MCF 10A (cell line): ENCODE measurements around the gene PKN1. TPM values are rescaled to one million over a fixed set of nuclear protein-coding genes. Genes with fewer than 3 reads are reported as not detected.

Source experiments
- BruUV-seq: library from RNA; stranded (reverse); fragments of 400-500 nt; replicated peaks from 2 replicates; lab custom pipeline; 2021; lab: Mats Ljungman, UMichigan
- CTCF ChIA-PET: fragments of 300-600 bp; sonication (Branson Sonifier 250); formaldehyde crosslinking; extraction: SDS; loops from one replicate; lab custom pipeline; 2021; ENCODE audit warnings: antibody characterized with exemption, inconsistent platforms; lab: Yijun Ruan, JAX
- POLR2A ChIA-PET: fragments of 300-600, 350-650 bp; sonication (Branson Sonifier 250); formaldehyde crosslinking; extraction: SDS; loops from one replicate; lab custom pipeline; 2020; ENCODE audit warnings: antibody characterized with exemption, inconsistent platforms; lab: Yijun Ruan, JAX
- DNase-seq: peaks from one replicate; pipeline ENCODE4 v3.0.0-alpha.2; 2018; ENCODE audit not compliant: unreplicated experiment
- H3K27ac Mint-ChIP-seq: one replicate; pipeline ENCODE4 v1.8.0; 2022; ENCODE audit warnings: mild to moderate bottlenecking, low read depth, mixed read lengths; ENCODE audit not compliant: unreplicated experiment
- H3K27me3 Mint-ChIP-seq: one replicate; pipeline ENCODE4 v1.8.0; 2022; ENCODE audit warnings: mixed read lengths; ENCODE audit not compliant: insufficient read depth, unreplicated experiment
- H3K36me3 Mint-ChIP-seq: one replicate; pipeline ENCODE4 v1.8.0; 2022; ENCODE audit warnings: mild to moderate bottlenecking, moderate library complexity, mixed read lengths; ENCODE audit not compliant: insufficient read depth, unreplicated experiment
- H3K4me1 Mint-ChIP-seq: one replicate; pipeline ENCODE4 v1.8.0; 2022; ENCODE audit warnings: mixed read lengths; ENCODE audit not compliant: insufficient read depth, unreplicated experiment
- H3K4me3 Mint-ChIP-seq: one replicate; pipeline ENCODE4 v1.8.0; 2022; ENCODE audit warnings: mild to moderate bottlenecking, moderate library complexity, mixed read lengths; ENCODE audit not compliant: unreplicated experiment
- H3K9me3 Mint-ChIP-seq: one replicate; pipeline ENCODE4 v1.8.0; 2022; ENCODE audit warnings: mixed read lengths; ENCODE audit not compliant: unreplicated experiment
- intact Hi-C: fragments of 100-400 bp; cut with micrococcal nuclease; formaldehyde crosslinking; loops from 2 replicates; pipeline ENCODE4 v1.14.1; 2022
- total RNA-seq: library from RNA; stranded (reverse); gene quantifications from 2 replicates; pipeline ENCODE4 v1.2.3, GENCODE V29; 2022
- TF ChIP-seq, protein P1 (sequence below): fragments of 200-600 bp; IDR thresholded peaks from one replicate; pipeline ENCODE4 v1.8.0; 2022; ENCODE audit warnings: antibody characterized with exemption, mild to moderate bottlenecking; ENCODE audit not compliant: unreplicated experiment

The PKN1 gene
- total RNA-seq, 1 experiment from 2014 or later, result 94.8 TPM

GRCh38 chr19:14405380-14405757 is 27.7 kb upstream of the PKN1 start:
- DNase-seq, result no peak
- Mint-ChIP-seq H3K4me3 (no peak overlapping the region), H3K36me3 (peaks cover 74% of the 10 kb centered on the region), H3K9me3 (no peaks in the 10 kb centered on the region), H3K27ac (no peak overlapping the region), H3K4me1 (peaks cover 16% of the 10 kb centered on the region), H3K27me3 (no peaks in the 10 kb centered on the region)
- intact Hi-C loops, result no loop called here
- TF ChIP-seq, protein P1, sequence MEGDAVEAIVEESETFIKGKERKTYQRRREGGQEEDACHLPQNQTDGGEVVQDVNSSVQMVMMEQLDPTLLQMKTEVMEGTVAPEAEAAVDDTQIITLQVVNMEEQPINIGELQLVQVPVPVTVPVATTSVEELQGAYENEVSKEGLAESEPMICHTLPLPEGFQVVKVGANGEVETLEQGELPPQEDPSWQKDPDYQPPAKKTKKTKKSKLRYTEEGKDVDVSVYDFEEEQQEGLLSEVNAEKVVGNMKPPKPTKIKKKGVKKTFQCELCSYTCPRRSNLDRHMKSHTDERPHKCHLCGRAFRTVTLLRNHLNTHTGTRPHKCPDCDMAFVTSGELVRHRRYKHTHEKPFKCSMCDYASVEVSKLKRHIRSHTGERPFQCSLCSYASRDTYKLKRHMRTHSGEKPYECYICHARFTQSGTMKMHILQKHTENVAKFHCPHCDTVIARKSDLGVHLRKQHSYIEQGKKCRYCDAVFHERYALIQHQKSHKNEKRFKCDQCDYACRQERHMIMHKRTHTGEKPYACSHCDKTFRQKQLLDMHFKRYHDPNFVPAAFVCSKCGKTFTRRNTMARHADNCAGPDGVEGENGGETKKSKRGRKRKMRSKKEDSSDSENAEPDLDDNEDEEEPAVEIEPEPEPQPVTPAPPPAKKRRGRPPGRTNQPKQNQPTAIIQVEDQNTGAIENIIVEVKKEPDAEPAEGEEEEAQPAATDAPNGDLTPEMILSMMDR, result no peak
- ChIA-PET POLR2A (interaction anchor here (1.0 to 2.1 kb wide), 2 partner anchors 12 to 13 kb away, joined by 3 to 5 read pairs; partner anchors contain the start of gene DDX39A), CTCF (interaction anchor here (0.6 to 1.1 kb wide), 4 partner anchors 9 to 269 kb away, joined by 4 to 7 read pairs (median 4); partner anchors contain the start of genes ADGRE5 and ASF1B)
- no TSS peak for BruUV-seq

GRCh38 chr19:14405758-14406644 is 27.1 kb upstream of the PKN1 start:
- CTCF ChIA-PET, result interaction anchor here (0.6 to 1.3 kb wide), 8 partner anchors 9 to 272 kb away, joined by 3 to 7 read pairs (median 4); partner anchors contain the start of genes ADGRE5 and ASF1B
- no TSS peak for BruUV-seq
- H3K27ac Mint-ChIP-seq, result no peak overlapping the region
- H3K4me1 Mint-ChIP-seq, result peaks cover 15% of the 10 kb centered on the region
- no peaks in the 10 kb centered on the region for H3K27me3 Mint-ChIP-seq
- peaks cover 70% of the 10 kb centered on the region for H3K36me3 Mint-ChIP-seq
- peak; percentile 76 for DNase-seq
- TF ChIP-seq, protein P1, result peak; percentile 79
- H3K9me3 Mint-ChIP-seq, result no peaks in the 10 kb centered on the region
- intact Hi-C loops, result loop anchor here (1.0 kb wide), 1 partner anchor 45 kb away; no protein-coding TSS in a partner anchor
- POLR2A ChIA-PET, result interaction anchor here (1.0 to 2.1 kb wide), 4 partner anchors 11 to 270 kb away, joined by 3 to 7 read pairs (median 4); partner anchors contain the start of genes ASF1B and DDX39A
- H3K4me3 Mint-ChIP-seq, result no peak overlapping the region

- Mint-ChIP-seq H3K4me3 (no peak overlapping the region), H3K27ac (no peak overlapping the region), H3K4me1 (peaks cover 8% of the 10 kb centered on the region), H3K27me3 (no peaks in the 10 kb centered on the region), H3K36me3 (peaks cover 72% of the 10 kb centered on the region), H3K9me3 (no peaks in the 10 kb centered on the region)
- POLR2A ChIA-PET, result interaction anchor here (0.7 to 2.1 kb wide), 4 partner anchors 10 to 995 kb away, joined by 3 to 7 read pairs (median 4); partner anchors contain the start of gene ASF1B
- DNase-seq, result no peak
- BruUV-seq, result no TSS peak
- intact Hi-C loops, result loop anchor here (1.0 kb wide), 1 partner anchor 46 kb away; no protein-coding TSS in a partner anchor
- CTCF ChIA-PET, result interaction anchor here (0.6 to 1.3 kb wide), 7 partner anchors 8 to 934 kb away, joined by 3 to 6 read pairs (median 3); no protein-coding TSS in a partner anchor
- TF ChIP-seq, protein P1, result no peak
Measured at GRCh38 chr19:14406645-14407401, 26.3 kb upstream of the PKN1 start.
